RWPE1 (cell line): ENCODE data around the gene PRSS48.
"Not testable (repeated sequence)": the region's sequence is repeated elsewhere in the genome, so short reads cannot be mapped to it uniquely, and the experiment has no call there.

Experiments
- CTCF ChIA-PET: fragments of 350-600 bp; sonication (Branson Sonifier 250); formaldehyde crosslinking; extraction: SDS; loops from one replicate; lab custom pipeline; 2021; lab: Yijun Ruan, JAX
- POLR2A ChIA-PET: fragments of 400-600 bp; formaldehyde crosslinking; extraction: SDS; loops from one replicate; lab custom pipeline; 2020; ENCODE audit warnings: antibody characterized with exemption; ENCODE audit not compliant: low non-redundant PET; lab: Yijun Ruan, JAX
- DNase-seq: peaks from one replicate; pipeline ENCODE4 v3.0.0; 2012; ENCODE audit warnings: low spot score
- H3K27ac ChIP-seq: fragments of 450-650 bp; 2 replicates; pipeline ENCODE4 v1.5.1; 2017
- TF ChIP-seq, protein P1 (sequence below): fragments of 450-650 bp; conservative IDR thresholded peaks from 2 replicates; pipeline ENCODE4 v1.5.1; 2017; ENCODE audit warnings: low read depth, mild to moderate bottlenecking

PRSS48 gene

DNA sequence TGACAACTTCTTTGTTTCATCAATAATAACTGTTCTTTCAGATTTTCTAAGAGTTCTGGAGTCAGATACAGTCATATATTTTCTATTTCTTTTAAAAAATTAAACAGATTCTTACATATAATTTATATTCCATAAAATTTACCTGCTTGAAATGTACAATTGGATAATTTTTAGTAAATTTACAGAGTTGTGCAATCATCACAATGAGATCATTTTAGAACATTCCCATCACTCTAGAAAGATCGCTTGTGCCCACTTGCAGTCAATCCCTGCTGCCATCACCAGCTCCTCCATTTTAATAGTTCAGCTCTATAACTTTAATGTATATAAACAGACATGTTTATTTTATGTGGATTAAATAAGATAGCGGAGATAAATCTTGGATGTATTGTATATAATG, 29.6 kb upstream of the PRSS48 start:
- TF ChIP-seq, protein P1, sequence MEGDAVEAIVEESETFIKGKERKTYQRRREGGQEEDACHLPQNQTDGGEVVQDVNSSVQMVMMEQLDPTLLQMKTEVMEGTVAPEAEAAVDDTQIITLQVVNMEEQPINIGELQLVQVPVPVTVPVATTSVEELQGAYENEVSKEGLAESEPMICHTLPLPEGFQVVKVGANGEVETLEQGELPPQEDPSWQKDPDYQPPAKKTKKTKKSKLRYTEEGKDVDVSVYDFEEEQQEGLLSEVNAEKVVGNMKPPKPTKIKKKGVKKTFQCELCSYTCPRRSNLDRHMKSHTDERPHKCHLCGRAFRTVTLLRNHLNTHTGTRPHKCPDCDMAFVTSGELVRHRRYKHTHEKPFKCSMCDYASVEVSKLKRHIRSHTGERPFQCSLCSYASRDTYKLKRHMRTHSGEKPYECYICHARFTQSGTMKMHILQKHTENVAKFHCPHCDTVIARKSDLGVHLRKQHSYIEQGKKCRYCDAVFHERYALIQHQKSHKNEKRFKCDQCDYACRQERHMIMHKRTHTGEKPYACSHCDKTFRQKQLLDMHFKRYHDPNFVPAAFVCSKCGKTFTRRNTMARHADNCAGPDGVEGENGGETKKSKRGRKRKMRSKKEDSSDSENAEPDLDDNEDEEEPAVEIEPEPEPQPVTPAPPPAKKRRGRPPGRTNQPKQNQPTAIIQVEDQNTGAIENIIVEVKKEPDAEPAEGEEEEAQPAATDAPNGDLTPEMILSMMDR, result no peak
- ChIA-PET CTCF (no interaction called here), POLR2A (no interaction called here)

DNA sequence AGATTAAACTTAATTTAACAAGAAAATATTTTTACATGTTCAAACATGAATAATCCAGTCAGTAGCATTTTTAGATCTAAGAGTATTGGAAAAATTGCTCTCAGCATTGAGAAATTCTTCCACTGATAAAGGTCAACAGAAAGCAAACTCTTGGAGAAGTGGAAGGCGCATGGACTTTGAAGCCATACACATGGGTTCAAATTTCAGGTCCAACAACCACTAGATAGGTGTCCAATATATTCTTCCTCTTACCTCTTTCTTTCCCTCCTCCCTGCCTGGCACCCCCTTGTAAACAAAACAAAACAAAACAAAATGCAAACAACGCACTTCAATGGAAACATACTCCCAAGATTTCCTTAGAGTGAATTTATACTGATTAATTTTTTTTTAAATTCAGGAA, 28.4 kb upstream of the PRSS48 start:
- no peak overlapping the region for H3K27ac ChIP-seq
- ChIA-PET POLR2A (no interaction called here), CTCF (interaction anchor here (0.6 to 0.7 kb wide), 2 partner anchors 728 to 773 kb away, joined by 4 read pairs; no protein-coding TSS in a partner anchor)
- TF ChIP-seq, protein P1, result no peak
- no peak for DNase-seq

More for the DNA sequence above, 29.6 kb upstream of the PRSS48 start:
- H3K27ac ChIP-seq, result no peak overlapping the region
- DNase-seq, result no peak

DNA sequence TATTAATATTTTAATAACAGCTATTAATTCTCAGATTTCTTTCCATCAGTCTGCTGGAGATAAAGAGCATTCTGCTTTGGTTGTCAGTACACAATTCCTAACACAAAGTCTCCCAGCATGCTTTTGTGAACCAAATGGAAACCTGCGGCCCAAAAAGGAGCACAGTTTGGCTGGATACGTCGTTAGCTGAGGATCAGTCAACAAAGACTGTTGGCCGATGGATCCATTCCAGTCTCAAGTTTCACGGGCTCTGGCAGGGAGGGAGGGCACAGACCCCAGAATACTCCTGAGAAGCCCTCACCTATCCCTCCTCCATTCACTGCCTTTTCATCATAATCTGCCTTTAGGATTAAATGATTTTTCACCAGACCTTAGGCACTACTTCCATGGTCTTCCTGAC, 26.3 kb upstream of the PRSS48 start:
- no peak for DNase-seq
- no peak overlapping the region for H3K27ac ChIP-seq
- ChIA-PET POLR2A (no interaction called here), CTCF (interaction anchor here (0.9 kb wide), 1 partner anchor 12 kb away, joined by 4 read pairs; no protein-coding TSS in a partner anchor)
- TF ChIP-seq, protein P1, result no peak

DNA sequence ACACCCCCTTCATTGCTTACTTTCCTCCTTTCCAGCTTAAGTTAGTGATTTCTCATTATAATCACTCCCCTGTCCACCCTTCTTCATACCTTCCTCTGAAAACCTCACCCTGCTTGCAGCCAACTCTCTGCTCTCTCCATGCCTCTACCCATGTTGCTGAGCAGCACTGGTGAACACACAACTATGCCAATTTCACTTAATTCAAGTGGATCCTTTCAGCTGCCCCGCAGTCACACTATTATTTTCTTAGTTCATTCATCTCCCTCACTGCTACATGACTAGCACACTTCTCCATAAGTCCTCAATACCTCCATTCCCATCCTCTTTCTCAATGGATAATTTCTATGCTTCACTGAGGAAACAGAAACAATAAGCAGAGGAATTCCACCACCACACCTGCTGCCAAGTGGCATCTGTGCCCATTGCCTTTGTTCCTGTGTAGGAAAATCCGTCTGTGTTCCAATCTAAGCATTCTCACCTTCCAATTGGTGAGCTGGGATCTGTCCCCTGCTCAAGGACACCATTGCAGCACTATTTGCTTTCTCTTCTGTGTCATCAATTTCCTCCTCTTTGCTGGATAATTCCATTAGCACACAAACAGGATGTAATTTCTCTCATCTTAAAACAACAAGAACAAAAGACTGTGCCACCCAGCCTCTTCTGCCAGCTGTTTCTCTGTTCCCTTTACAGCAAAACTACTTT, 25.2 kb upstream of the PRSS48 start:
- POLR2A ChIA-PET, result no interaction called here
- TF ChIP-seq, protein P1, result no peak
- H3K27ac ChIP-seq, result no peak overlapping the region
- DNase-seq, result no peak
- CTCF ChIA-PET, result interaction anchor here (0.6 kb wide), 1 partner anchor 134 kb away, joined by 3 read pairs; no protein-coding TSS in a partner anchor

DNA sequence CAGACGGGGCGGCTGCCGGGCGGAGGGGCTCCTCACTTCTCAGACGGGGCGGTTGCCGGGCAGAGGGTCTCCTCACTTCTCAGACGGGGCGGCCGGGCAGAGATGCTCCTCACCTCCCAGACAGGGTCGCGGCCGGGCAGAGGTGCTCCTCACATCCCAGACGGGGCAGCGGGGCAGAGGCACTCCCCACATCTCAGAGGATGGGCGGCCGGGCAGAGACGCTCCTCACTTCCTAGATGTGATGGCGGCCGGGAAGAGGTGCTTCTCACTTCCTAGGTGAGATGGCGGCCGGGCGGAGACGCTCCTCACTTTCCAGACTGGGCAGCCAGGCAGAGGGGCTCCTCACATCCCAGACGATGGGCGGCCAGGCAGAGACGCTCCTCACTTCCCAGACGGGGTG, 21.7 kb upstream of the PRSS48 start:
- POLR2A ChIA-PET, H3K27ac ChIP-seq, CTCF ChIA-PET, DNase-seq: not testable (repeated sequence)

DNA sequence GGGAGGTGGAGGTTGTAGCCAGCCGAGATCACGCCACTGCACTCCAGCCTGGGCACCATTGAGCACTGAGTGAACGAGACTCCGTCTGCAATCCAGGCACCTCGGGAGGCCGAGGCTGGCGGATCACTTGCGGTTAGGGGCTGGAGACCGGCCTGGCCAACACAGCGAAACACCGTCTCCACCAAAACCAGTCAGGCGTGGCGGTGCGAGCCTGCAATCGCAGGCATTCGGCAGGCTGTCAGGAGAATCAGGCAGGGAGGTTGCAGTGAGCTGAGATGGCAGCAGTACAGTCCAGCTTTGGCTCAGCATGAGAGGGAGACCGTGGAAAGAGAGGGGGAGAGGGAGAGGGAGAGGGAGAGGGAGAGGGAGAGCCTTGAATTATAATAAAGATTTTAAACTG, 21.3 kb upstream of the PRSS48 start:
- POLR2A ChIA-PET, H3K27ac ChIP-seq, CTCF ChIA-PET, DNase-seq: not testable (repeated sequence)

DNA sequence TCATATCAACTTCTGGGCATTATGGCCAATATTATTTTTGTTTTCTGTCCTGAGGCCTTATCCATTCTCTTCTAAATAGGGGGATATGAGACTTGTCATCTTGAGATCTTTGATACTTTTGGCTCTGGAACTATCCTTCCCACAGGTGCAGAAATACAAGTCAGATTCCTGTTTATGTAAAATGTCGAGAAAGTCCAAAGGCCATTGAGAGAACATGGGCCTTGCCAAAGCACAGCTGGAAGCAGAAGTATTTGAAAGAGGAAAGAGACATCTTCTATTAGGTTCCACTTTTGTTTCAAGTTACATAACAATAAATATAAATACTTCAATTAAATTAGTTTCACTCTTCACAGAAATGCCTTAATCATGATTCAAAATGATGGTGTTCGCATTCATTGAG, 20.8 kb upstream of the PRSS48 start:
- CTCF ChIA-PET, result interaction anchor here (0.6 kb wide), 1 partner anchor 20 kb away, joined by 3 read pairs; no protein-coding TSS in a partner anchor
- TF ChIP-seq, protein P1, result no peak
- no peak overlapping the region for H3K27ac ChIP-seq
- no peak for DNase-seq
- POLR2A ChIA-PET, result no interaction called here
